HG02852 (cell line): ENCODE data around the gene MPV17L2.

Experiments
- ATAC-seq: cut with Tn5 transposase; IDR thresholded peaks from one replicate; pipeline ENCODE4 v1.9.1; 2021; ENCODE audit warnings: mild to moderate bottlenecking, moderate library complexity; ENCODE audit not compliant: unreplicated experiment

MPV17L2 gene

DNA sequence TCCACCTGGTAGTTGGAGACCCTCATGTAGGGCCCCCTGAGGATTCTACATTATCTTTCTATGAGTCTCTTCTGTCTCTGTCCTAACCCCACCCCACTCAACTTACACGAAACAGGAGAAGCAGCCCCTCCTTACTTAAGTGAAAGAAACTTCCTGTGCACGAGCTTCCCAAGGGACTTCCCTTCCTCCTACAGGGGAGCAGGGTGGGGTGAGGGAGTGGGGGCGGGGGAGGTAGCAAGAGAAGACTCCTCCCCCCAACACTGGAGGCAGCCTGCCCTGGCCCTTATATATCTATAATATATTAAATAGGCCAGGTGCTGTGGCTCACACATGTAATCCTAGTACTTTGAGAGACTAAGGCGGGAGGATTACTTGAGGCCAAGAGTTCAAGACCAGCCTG, 38.8 kb downstream of the MPV17L2 start:
- ATAC-seq, result no peak

DNA sequence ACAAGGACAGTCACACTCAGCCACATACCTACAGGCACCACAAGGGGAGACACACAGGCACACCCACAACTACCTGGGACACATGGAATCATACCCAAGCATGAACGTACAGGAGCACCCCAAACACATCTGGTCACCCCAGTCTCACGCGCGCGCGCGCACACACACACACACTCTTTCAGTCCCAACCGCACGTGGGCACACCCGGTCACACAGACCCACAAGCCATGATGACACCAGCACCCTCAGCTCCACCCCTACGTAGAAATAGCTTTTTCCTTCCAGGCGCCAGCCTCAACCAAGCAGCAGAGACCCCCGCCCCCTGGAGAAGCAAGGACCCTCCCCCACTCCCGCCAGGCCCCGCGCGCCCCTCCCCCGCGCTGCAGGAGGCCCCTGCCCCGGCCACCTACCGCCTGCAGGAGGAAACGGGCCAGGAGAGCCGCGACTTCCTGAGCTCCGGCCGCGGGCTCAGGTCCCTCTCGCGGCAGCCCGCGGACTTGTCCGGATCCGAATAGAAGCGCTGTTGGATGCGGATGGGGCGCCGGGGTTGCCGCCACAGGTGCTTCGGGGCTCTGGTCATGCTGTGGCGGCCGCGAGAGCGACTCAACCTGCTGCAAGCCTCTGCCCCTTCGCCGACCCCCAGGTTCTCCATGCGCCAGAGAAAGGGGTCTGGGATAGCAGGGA, 39.7 kb downstream of the MPV17L2 start:
- ATAC-seq, result no peak

DNA sequence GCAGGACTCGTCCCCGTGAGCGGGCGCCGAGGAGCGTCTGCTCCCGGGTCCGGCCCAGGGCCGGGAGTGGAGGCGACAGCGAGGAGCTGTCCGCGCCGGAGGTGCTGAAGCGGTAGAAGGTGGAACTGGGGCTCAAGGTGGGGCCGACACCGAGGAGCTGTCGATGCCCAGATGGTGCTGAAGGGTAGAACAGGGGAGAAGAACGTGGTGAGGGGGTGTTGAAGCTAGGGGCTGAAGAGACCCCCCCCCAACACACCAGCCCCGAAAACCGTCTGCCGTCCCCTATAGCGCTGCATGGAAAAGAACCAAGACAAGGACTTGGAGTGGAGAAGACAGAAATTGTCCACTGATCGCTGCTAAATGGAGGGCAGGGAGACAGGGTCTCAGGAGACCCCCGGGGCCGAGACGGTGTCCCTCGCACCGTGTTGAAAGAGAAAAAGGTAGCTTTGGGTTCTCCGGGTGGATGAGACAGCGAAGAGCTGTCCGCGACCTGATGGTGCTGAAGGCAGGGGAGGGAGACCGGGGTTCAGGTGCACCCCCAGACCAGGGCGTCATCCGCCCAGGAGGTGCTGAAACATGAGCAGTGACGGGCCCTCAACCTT, 40.3 kb downstream of the MPV17L2 start:
- ATAC-seq, result no peak

DNA sequence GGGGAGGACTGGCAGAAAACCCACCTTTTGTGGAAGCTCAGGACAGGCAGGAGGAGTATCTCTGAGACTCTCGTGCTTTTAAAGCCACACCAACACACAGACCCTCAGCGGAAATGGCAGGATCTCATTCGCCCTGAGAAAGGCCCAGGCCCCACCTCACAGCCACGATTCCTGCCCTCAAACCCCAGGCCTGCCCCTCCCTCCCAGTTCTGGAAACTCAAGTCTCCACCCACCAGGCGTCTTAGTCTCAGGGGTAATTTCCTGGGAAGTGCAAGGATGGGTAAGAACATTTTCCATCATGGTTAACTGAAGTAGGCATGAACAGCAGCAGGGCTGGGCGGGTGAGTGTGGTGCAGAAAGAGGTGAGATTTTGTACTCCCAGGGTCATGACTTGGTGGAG, 41.2 kb downstream of the MPV17L2 start:
- no peak for ATAC-seq

DNA sequence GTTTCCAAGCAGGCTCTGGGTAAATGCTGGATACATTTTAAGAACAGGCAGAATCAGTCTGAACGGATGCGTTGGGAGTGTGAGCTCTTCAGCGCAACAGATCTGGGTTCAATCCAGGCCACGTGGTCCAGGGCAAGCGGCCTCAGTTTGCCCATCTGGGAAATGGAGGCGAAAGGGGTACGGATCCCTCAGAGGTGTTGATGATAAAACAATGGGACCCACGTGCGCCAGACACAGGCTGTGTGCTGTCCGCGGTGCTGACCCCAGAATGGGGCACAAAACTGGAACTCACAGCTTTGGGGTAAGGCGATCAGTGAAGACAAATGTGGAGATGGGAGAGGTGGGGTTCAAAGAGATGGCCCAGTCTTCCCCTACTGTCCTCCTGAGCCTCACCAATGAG, 46.3 kb downstream of the MPV17L2 start:
- ATAC-seq, result no peak

DNA sequence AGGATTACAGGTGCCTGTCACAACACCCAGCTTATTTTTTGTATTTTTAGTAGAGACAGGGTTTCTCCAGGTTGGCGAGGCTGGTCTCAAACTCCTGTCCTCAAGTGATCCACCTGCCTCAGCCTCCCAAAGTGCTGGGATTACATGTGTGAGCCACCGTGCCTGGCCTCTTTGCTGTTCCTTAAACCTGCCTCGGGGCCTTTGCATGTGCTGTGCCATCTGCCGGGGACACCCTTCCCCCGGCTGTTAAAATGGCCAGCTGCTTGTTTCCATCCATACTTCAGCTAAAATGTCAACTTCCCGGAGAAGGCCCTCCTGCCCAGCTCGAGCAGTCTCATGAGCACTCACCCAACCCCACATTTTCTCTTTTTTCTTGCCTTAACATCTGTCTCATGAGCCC, 52.3 kb downstream of the MPV17L2 start:
- ATAC-seq, result no peak
